ENCODE measurements around the gene SLC44A3. TPM values are rescaled to one million over a fixed set of nuclear protein-coding genes. Genes with fewer than 3 reads are reported as not detected.

SLC44A3 gene
- total RNA-seq, 1 donor from 2014 or later: 19.5 TPM

GRCh38 chr1:94817712-94818111, 2.4 kb upstream of the SLC44A3 start:
- TF ChIP-seq CTCF (conservative IDR thresholded peaks at IDR 0.05): no peak
- Mint-ChIP-seq H3K4me3 (peak overlapping the region; percentile 61), H3K27me3 (no peaks in the 10 kb centered on the region), H3K36me3 (no peaks in the 10 kb centered on the region), H3K9me3 (peaks cover 14% of the 10 kb centered on the region), H3K4me1 (ENCODE audit: unreplicated experiment) (peaks cover 23% of the 10 kb centered on the region), H3K27ac (no peak overlapping the region)
- no peak for DNase-seq (ENCODE audit: extremely low spot score, unreplicated experiment)

- H3K27ac Mint-ChIP-seq: peak overlapping the region; percentile 73
- no peaks in the 10 kb centered on the region for H3K36me3 Mint-ChIP-seq
- no peaks in the 10 kb centered on the region for H3K27me3 Mint-ChIP-seq
- peaks cover 5% of the 10 kb centered on the region for H3K9me3 Mint-ChIP-seq
- H3K4me3 Mint-ChIP-seq: peak overlapping the region; percentile 91
- DNase-seq (ENCODE audit: extremely low spot score, unreplicated experiment): no peak
- no peak for TF ChIP-seq CTCF (conservative IDR thresholded peaks at IDR 0.05)
- peaks cover 31% of the 10 kb centered on the region for H3K4me1 Mint-ChIP-seq (ENCODE audit: unreplicated experiment)
These were observed 766 bp upstream of the SLC44A3 start for GRCh38 chr1:94819238-94819944.

DNA sequence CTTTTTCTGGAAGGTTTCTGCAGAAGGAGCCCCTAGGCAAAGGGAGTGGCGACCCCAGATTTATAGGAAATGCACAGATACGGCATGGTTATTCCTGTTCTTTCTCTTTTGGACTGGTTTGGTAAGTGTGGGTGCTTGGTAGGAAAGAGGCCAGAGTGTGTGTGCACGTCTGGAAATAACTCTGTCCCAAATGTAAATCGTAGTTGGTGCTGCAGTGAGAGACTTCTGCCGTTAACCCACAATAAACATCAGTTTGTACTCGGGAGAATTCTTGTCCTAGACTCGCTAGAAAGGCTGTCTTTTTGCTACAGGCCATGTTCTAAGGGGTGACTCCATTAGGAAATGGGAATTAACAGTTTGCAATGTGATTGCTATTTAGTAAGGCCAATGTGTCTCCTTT, 779 bp downstream of the SLC44A3 start:
- H3K4me1 Mint-ChIP-seq (ENCODE audit: unreplicated experiment): peaks cover 31% of the 10 kb centered on the region
- TF ChIP-seq CTCF (conservative IDR thresholded peaks at IDR 0.05): no peak
- peak overlapping the region; percentile 80 for H3K27ac Mint-ChIP-seq
- H3K27me3 Mint-ChIP-seq: no peaks in the 10 kb centered on the region
- peaks cover 2% of the 10 kb centered on the region for H3K36me3 Mint-ChIP-seq
- H3K9me3 Mint-ChIP-seq: no peaks in the 10 kb centered on the region
- DNase-seq (ENCODE audit: extremely low spot score, unreplicated experiment): no peak
- peak overlapping the region; percentile 89 for H3K4me3 Mint-ChIP-seq

DNA sequence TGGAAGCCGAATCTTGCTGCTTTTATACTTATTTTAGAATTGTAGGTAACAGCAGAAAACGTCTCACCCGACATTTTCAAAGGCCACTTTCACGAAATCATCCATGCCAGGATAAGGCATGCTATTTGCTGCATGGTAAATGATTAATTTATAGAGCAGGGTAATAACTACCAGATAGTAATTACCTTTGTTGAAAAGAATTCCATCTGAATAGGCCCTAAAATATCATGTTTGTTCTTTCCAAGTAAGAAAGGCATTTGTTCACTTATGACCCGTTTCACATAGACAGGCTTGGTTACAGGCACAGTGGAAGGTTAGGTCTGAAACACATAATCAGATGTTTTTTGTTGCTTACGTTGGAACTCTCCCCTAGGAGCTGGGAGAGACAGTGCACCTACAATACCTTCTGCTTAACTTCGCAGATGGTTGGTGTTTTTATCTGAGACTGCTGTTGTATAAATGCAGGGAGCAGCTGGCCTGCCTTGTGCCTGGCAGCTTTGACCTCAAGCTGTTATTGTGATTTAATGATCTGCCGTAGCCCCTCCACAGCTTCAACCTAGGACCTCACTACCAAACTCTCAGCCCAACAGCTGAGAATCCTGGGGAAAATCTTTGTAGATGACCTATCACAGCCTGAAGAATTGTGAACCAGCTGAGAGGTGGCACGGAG, 1.6 kb downstream of the SLC44A3 start:
- Mint-ChIP-seq H3K36me3 (peaks cover 5% of the 10 kb centered on the region), H3K4me3 (peak overlapping the region; percentile 89), H3K9me3 (no peaks in the 10 kb centered on the region), H3K4me1 (ENCODE audit: unreplicated experiment) (peaks cover 31% of the 10 kb centered on the region), H3K27me3 (no peaks in the 10 kb centered on the region), H3K27ac (peak overlapping the region; percentile 80)
- TF ChIP-seq CTCF (conservative IDR thresholded peaks at IDR 0.05): no peak
- DNase-seq (ENCODE audit: extremely low spot score, unreplicated experiment): no peak

DNA sequence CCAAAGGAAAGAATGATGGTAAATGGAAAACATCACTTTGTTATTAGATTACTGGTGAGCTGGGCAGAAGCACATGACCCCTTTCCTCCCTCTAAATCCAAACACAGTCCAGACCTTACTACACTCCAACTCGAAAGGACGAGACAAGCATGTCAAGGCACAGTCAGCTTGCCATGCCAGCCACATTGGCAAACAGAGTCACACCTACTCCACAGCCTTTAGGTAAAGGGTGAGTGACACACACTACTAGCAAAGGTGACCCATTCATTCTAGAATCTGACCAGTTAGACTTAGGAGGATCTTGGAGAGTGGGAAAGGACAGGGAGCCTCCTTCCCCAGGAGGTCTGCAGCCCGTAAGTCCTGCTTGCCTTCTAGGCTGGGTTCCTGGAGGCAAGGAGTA, 3.0 kb downstream of the SLC44A3 start:
- H3K9me3 Mint-ChIP-seq: no peaks in the 10 kb centered on the region
- no peak for TF ChIP-seq CTCF (conservative IDR thresholded peaks at IDR 0.05)
- H3K4me3 Mint-ChIP-seq: peak overlapping the region; percentile 57
- H3K4me1 Mint-ChIP-seq (ENCODE audit: unreplicated experiment): peaks cover 31% of the 10 kb centered on the region
- peaks cover 14% of the 10 kb centered on the region for H3K36me3 Mint-ChIP-seq
- H3K27ac Mint-ChIP-seq: no peak overlapping the region
- H3K27me3 Mint-ChIP-seq: no peaks in the 10 kb centered on the region
- no peak for DNase-seq (ENCODE audit: extremely low spot score, unreplicated experiment)

Data from type B pancreatic cell (in vitro differentiated cells).